Neural progenitor cell (in vitro differentiated cells): Measurements from ENCODE around the gene LRRC51.
"Not testable (repeated sequence)": the region's sequence is repeated elsewhere in the genome, so short reads cannot be mapped to it uniquely, and the experiment has no call there.

Source experiments
- CTCF ChIP-seq: fragments of 200-600 bp; sonication (generic); IDR thresholded peaks from 2 replicates; pipeline ENCODE4 v1.5.1; 2017; ENCODE audit warnings: antibody characterized with exemption, mild to moderate bottlenecking
- EZH2 ChIP-seq: fragments of 200-600 bp; sonication (generic); IDR thresholded peaks from 2 replicates; pipeline ENCODE4 v1.6.1; 2017; ENCODE audit warnings: antibody characterized with exemption, mild to moderate bottlenecking, moderate library complexity

GRCh38 chr11:72142543-72142942, 61.9 kb downstream of the LRRC51 start:
- not testable (repeated sequence) for TF ChIP-seq EZH2, CTCF
